Urothelium cell line (cell line): ENCODE results near the gene CCDC74B.
"Not testable (repeated sequence)": the region's sequence is repeated elsewhere in the genome, so short reads cannot be mapped to it uniquely, and the experiment has no call there.

ENCODE experiments used
- DNase-seq: peaks from one replicate; pipeline ENCODE4 v3.0.0; 2011; ENCODE audit warnings: low spot score, mixed read lengths
- FAIRE-seq: peaks from 2 replicates; lab custom pipeline; 2011; peaks lifted over from hg19 to GRCh38; lab: Jason Lieb, UNC

Gene CCDC74B

DNA sequence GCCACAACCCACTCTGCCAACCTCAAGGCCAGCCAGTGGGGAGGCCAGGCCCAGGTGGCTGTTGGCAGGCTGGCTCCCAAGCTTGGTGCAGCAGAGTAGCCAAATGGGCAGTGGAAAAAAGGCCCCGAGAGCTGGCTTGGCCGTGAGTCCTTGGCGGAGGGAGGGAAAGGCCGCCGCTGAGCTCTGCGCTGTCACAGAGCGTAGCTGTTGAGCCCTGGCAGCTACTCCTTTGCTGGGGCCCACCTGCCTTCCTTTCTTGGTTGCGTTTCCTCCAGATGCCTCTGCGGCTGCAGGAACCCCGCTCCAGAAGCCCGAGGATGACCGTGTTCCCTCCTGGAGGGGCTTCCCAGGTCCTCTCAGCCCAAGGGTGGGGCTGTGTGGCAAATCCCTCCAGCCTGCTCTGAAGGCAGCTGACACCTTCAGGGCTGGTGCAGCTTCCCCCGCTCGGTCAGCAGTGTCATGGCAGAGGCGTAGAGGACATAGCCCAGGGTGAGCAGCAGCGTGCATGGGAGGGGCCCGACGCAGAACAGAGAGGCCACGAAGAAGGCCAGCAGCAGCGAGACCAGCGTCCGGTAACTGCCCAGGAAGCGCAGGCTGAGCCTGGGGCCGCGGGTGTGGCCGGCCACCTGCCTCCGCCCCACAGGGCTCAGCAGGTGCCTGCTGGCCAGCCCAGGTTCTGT lies 7.4 kb upstream of the CCDC74B start:
- DNase-seq = not testable (repeated sequence)
- FAIRE-seq = peak; percentile 78

GRCh38 chr2:130151145-130151512 lies 6.2 kb upstream of the CCDC74B start:
- DNase-seq, FAIRE-seq: not testable (repeated sequence)

DNA sequence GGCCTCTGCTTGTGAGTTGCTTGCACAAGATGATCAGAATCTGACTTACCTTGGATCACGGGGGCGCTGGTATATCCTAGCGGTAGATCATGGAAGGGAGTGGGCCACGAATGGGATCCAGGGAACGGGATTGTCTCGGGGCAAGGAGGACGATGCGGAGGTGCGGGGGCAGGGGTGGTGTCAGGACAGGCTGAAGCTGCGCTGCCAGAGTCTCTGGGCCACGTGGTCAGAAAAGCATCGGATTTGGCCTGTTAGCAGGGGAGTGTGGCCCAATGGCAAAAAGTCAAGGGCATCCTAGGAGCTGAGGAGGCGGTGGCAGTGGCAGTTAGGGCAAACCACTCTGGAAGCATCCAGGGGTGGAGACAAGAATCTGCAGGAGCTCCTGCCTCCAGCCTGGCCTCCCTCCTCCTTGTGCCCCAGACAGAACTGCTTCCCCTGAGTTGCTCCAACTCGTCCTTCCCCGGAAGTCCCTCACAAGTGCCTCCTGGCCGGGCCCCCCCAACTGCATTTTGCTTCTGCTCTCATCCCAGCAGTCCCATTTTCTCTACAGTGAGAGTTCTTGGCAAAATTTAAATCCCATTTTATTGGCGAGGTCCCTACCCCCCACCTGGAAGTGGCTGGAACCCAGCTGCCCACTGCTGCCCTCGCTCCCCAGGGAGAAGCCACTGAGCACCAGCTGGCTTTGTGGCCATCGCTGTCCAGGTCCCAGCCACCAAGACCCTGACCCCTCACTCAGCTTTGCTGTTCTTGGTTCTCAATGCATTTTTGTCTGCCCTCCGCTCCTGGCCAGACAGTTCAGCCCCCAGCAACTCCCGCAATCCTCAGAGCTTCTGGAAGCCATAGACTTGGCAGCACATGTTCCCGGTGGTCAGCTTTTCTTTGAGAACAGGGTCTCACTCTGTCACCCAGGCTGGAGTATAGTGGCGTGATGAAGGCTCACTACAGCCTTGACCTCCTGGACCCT lies 5.6 kb upstream of the CCDC74B start:
- FAIRE-seq (no peak), DNase-seq (no peak)

DNA sequence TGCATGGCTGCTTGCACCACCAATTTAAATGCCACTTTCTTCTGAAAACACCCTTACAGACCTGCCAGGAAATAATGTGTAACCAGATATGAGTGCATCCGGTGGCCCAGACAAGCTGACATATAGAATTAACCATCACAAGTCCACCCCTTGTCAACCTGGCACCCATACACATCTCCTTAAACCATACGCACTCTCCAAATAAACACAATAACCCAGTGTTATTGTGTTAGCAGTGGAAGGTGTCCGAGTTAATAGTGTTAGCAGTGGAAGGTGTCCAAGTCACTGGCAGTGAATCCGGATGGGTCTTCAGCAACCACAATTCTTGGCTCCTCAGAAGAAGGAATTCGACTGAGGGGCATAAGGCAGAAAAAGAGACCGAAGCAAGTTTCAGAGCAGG lies 3.6 kb upstream of the CCDC74B start:
- FAIRE-seq, DNase-seq: not testable (repeated sequence)

DNA sequence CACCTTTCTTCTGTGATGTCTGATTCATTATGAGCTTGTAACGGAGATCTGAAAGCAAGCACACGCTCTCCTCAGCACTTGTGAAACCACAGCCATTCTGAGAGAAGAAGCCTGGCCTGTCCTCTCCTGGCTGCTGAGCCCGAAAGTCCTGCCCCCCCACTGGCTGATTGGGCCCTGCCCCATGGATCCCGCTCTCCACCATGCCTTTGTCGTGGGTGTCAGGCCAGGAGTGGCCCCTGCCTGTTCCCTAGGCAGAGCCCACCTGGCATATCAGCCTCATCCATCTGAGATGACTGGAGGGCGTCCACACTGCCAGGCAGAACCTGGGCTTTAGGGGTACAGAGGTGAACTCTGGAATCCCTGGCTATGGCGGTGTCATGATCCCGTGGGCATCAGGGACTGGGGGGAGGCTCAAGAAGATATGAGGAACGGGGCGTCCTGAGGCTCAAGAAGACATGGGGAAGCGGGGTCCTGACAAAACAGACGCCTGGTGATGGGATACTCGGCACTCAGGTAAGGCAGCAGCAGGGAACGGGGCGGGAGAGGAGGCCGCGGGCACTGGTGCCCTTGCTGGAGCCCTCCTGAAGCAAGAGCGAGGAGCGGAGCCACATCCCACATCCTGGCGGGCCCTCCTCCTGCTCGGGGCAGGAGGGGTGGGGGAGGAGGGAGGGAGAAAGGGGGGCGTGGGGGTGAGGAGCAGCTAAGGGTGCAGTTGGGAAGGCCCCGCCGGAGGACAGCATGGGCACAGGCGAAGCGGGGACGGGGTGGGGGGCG lies 1.5 kb downstream of the CCDC74B start:
- FAIRE-seq, DNase-seq: not testable (repeated sequence)

GRCh38 chr2:130142396-130143265 lies 2.3 kb downstream of the CCDC74B start:
- FAIRE-seq = peak; percentile 20
- DNase-seq = not testable (repeated sequence)

- FAIRE-seq, DNase-seq: not testable (repeated sequence)
Measured at GRCh38 chr2:130141645-130142370, 3.1 kb downstream of the CCDC74B start.

GRCh38 chr2:130141002-130141401 lies 3.9 kb downstream of the CCDC74B start:
- FAIRE-seq, DNase-seq: not testable (repeated sequence)

DNA sequence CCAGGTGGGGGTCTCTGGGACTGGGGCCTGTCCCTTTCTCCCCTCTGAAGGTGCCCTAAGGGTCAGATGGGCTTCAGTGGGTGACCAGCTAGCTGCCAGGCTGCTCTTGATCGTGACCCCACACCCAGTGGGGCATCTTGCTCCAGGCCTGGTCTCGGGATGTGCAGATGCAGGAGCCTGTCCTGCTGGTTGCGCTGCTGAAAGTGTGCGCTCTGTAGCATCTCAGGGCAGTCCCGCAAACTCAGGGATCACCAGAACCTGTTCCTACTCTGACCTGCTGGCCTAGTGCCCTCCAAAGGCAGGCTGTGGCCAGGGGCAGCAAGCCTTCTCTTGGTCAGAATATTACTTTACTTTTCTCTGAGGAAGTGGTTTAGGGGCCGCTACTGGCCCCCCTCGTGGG lies 4.4 kb downstream of the CCDC74B start:
- FAIRE-seq = peak; percentile 53
- not testable (repeated sequence) for DNase-seq

DNA sequence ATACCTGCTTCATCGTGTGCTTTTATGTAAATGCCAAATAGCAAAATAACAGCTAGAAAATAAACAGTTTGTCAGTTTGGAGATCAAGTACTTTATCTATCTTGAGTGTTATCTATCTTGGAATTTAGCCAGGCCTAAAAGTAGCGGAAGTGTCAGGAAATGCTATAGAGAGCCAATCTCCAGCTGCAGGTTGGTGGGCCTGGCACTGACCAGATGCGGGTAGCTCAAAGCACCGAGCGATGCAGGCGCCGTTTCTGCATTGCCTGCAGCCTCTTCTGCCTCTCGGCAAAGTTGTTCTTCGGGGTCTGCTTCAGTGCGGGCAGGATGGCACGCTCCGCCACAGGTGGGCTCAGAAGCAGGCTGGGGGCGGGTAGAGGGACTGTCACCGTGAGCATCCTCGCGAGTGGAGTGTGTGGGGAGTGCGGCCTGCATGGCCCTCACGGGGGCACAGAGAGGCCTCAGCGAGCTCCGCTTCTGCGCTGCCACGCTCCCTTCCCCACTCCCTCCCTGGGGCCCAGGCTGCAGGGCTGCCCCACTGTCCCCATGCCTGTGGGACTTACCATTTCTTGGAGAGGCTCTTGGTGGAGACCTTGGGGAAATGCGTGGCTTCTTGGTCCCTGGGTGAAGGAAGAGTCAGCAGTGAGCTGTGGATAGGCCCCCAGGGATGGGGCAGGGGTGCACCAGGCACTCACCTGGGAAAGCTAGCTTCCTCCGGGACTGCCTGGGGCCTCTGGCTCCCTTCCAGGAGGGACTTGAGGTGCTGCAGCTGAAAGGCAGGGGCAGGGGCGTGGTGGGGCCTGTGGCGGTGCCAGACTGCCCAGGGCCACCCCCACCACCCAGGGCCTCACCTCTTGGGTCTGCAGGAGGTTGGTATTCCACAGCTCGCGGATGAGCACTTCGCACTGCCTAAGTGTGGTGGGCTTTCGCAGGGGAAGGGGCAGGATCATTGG lies 5.3 kb downstream of the CCDC74B start:
- not testable (repeated sequence) for DNase-seq
- FAIRE-seq = peak; percentile 23

DNA sequence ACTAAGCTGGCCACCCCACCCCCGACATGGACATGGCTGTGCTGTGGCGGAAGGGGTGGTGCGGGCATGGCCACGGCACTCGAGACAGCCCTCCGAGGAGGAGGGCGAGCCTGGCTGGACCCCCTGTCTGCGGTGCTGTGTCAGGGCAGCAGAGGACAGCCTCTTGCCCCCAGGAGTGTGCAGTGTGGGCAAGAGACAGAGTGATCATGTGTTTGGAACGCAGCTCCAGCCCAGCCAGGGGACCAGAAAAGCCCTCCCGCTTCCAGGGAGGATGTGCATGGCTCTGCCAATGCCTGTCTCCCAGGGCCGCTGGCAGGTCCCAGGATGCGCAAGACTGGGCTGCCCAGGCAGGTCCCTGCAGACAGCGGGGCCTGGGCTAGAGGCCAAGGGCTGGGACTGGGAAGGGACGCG lies 6.1 kb downstream of the CCDC74B start:
- peak; percentile 17 for FAIRE-seq
- not testable (repeated sequence) for DNase-seq

DNA sequence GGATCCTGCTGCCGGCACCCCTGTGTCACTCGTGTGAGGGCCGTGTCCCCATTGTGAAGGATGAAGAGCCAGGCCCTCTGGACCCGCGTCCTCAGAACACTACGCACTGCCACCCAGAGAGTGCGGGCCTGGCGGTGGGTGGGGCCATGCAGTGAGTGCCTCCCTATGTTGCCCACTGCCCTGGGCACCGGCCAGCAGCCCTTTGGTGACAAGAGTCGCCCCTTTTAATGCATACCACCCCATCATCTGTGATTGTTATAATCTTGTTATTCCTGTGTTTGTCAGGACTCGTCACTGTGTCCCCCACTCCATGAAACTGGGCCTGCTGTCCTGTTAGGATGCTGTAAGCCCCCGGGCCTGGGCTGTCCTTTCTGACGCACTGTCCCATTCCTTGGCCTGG lies 6.6 kb downstream of the CCDC74B start:
- DNase-seq, FAIRE-seq: not testable (repeated sequence)

DNA sequence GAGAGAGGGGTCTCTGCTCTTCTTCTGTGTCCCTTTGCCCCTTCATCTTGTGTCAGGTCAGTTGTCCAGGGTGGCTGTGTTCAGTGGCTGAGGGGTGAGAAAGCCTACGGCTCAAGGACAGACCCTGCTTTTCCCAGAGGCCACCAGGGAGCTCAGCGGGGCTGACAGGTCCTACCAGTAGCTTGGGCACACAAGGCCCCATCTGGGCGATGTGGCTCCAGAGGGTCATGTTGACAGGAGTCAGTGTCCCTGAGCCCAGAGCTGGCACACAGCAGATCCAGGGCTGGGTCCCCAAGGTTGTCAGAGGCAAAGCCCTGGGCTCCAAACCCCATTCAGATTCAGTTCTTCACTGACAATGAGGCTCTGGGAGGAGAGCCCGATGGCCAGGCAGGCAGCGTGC lies 7.8 kb downstream of the CCDC74B start:
- not testable (repeated sequence) for FAIRE-seq, DNase-seq

DNA sequence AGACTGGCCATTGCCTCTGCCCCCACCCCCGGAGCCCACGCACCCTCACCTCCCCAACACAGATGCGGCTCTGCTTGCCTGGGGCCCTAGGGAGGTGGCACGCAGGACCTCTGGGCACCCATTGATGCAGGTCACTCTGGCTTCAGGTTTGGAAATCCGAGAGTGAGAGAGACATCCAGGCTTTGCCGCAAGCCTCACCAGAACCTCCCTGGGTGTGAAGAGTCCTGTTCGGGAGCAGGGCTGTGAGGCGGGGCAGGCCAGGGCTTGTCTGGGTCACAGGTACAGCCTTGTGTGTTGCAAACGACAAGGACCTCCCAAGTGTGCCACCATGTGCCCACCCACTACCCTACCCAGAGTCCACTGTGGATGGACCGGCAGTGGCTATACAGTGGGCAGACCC lies 8.4 kb downstream of the CCDC74B start:
- not testable (repeated sequence) for FAIRE-seq, DNase-seq

GRCh38 chr2:130135692-130136541 lies 9.0 kb downstream of the CCDC74B start:
- no peak for DNase-seq
- FAIRE-seq = no peak

DNA sequence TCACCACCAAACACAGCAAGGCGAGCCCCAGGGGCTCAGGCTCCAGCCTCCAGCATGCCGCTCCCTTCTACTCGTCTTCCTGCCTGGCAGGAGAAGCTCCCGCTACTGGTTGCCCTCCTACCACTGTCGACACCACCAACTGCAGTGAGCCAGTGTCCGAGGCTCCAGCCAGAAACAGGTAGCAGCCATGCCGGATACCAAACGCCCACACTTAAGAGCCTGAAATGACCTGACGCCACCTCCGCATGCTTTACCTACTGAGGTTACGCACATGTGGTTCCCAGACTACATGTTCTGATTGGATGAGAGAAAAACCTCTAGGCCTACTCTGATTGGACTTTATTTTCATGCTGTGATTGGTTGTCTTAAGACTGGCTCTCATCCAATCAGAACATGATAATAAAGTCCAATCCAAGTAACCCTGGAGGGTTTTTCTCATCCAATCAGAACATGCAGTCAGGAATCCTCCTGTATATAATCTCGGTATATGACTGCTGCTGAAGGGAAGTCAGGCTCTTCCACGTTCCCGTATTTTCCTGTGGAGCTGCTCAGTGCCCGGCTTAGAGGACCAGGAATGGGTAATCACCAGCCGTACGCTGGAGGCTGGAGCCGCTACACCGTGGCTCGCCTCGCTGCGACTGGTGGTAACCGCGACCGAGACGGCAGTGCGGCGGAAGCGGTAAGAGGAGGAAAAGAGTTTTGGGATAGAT lies 15.6 kb downstream of the CCDC74B start, which contains the start of gene POTEF:
Gene POTEF, minus strand, starts transcription at position 103 of the 710 bp plus-strand sequence. CDS start 8,707 bp downstream, outside the sequence.
- FAIRE-seq = peak; percentile 99
- peak; percentile 35 for DNase-seq
